Keratinocyte (primary cell): ENCODE results near the gene IRF8. TPM values are rescaled to one million over a fixed set of nuclear protein-coding genes. Genes with fewer than 3 reads are reported as not detected.

ENCODE experiments used
- DNase-seq: peaks from one replicate; pipeline ENCODE4 v3.0.0-alpha.2; 2011; ENCODE audit warnings: low read depth, missing footprints, low spot score
- FAIRE-seq: peaks from 2 replicates; lab custom pipeline; 2011; peaks lifted over from hg19 to GRCh38; lab: Jason Lieb, UNC
- H2AFZ ChIP-seq: 2 replicates; pipeline ENCODE4 v1.6.0; 2012; ENCODE audit warnings: low read length, control low read depth, inconsistent platforms; ENCODE audit not compliant: control insufficient read depth
- H3K27ac ChIP-seq: 2 replicates; pipeline ENCODE4 v1.5.1; 2011; ENCODE audit warnings: low read length; ENCODE audit not compliant: control insufficient read depth, insufficient read depth
- H3K27me3 ChIP-seq: 3 replicates; pipeline ENCODE4 v1.6.0; 2011; ENCODE audit warnings: low read length; ENCODE audit not compliant: control insufficient read depth, insufficient read depth; ENCODE audit errors: extremely low read depth
- H3K36me3 ChIP-seq, 2 experiments: 2 replicates in 1 of 2; 3 replicates in 1 of 2; pipeline ENCODE4 v1.5.1; 2011; ENCODE audit warnings: low read length in 2 of 2, mild to moderate bottlenecking in 1 of 2; ENCODE audit not compliant: control insufficient read depth in 2 of 2, insufficient read depth in 2 of 2; ENCODE audit errors: extremely low read depth in 1 of 2
- H3K4me1 ChIP-seq: 3 replicates; pipeline ENCODE4 v1.5.1; 2011; ENCODE audit warnings: low read length; ENCODE audit not compliant: control insufficient read depth, insufficient read depth; ENCODE audit errors: extremely low read depth
- H3K4me2 ChIP-seq: 3 replicates; pipeline ENCODE4 v1.6.0; 2011; ENCODE audit warnings: low read depth, low read length; ENCODE audit not compliant: control insufficient read depth, insufficient read depth; ENCODE audit errors: extremely low read depth
- H3K4me3 ChIP-seq, 3 experiments: fragments of 200-600 bp in 1 of 3; sonication (generic) in 1 of 3; 2 replicates in 2 of 3; 3 replicates in 1 of 3; pipeline ENCODE4 v1.5.1; 2011 to 2016; ENCODE audit warnings: low read length in 3 of 3, mild to moderate bottlenecking in 3 of 3, control low read depth in 2 of 3, inconsistent platforms in 1 of 3, low read depth in 1 of 3, mixed read lengths in 1 of 3, mixed run types in 1 of 3, moderate library complexity in 1 of 3; ENCODE audit not compliant: control insufficient read depth in 2 of 3, insufficient read depth in 2 of 3; ENCODE audit errors: extremely low read depth in 1 of 3
- H3K79me2 ChIP-seq: 2 replicates; pipeline ENCODE4 v1.6.0; 2012; ENCODE audit warnings: low read length; ENCODE audit not compliant: control insufficient read depth, insufficient read depth
- H3K9ac ChIP-seq: 3 replicates; pipeline ENCODE4 v1.6.0; 2011; ENCODE audit warnings: low read length; ENCODE audit not compliant: control insufficient read depth, insufficient read depth; ENCODE audit errors: extremely low read depth
- H3K9me1 ChIP-seq: 3 replicates; pipeline ENCODE4 v1.6.0; 2011; ENCODE audit warnings: low read length; ENCODE audit not compliant: control insufficient read depth, insufficient read depth; ENCODE audit errors: extremely low read depth
- H3K9me3 ChIP-seq: 2 replicates; pipeline ENCODE4 v1.5.1; 2012; ENCODE audit warnings: low read depth, low read length; ENCODE audit not compliant: control insufficient read depth
- H4K20me1 ChIP-seq: 3 replicates; pipeline ENCODE4 v1.6.0; 2011; ENCODE audit warnings: low read length; ENCODE audit not compliant: control insufficient read depth, insufficient read depth; ENCODE audit errors: extremely low read depth
- EZH2 ChIP-seq: IDR thresholded peaks from one replicate; pipeline ENCODE4 v1.6.1; 2012; ENCODE audit warnings: inconsistent platforms, mild to moderate bottlenecking, low read length, moderate library complexity
- dilution Hi-C: fragments of 300-500 bp; cut with MboI; formaldehyde crosslinking; loops from one replicate; pipeline ENCODE4 v1.7.0; 2020; ENCODE audit warnings: low sequenced_read_pairs; ENCODE audit not compliant: extremely low pct_ligation_motif_present
- polyA plus RNA-seq, 5 experiments: library from polyadenylated mRNA; depleted of rRNA in 3 of 5; stranded (reverse) in 3 of 5; stranded (forward) in 1 of 5; unstranded in 1 of 5; fragments of >200 nt; gene quantifications; 1 replicate in 1 of 5; 2 replicates in 3 of 5; 3 replicates in 1 of 5; pipeline versions ENCODE4 v1.2.1 to v1.2.3, GENCODE V29; 2011 to 2012; ENCODE audit warnings: missing spikeins in 2 of 5, low read depth in 1 of 5, low replicate concordance in 1 of 5
- TF ChIP-seq, protein P1 (sequence below), 3 experiments: IDR thresholded peaks in 1 of 3; conservative IDR thresholded peaks in 1 of 3; optimal IDR thresholded peaks in 1 of 3; 2 replicates in 2 of 3; 3 replicates in 1 of 3; pipeline versions ENCODE3 to v1.5.1; 2011; ENCODE audit warnings: low read length in 3 of 3, mild to moderate bottlenecking in 3 of 3, moderate library complexity in 2 of 3, control low read depth in 1 of 3, inconsistent platforms in 1 of 3; ENCODE audit not compliant: insufficient read depth in 2 of 3; ENCODE audit errors: extremely low read depth in 1 of 3

Gene IRF8
- polyA plus RNA-seq, 1 donor (not counting 4 experiments of a cell fraction or from before 2014, with no cell fraction given), result not detected

DNA sequence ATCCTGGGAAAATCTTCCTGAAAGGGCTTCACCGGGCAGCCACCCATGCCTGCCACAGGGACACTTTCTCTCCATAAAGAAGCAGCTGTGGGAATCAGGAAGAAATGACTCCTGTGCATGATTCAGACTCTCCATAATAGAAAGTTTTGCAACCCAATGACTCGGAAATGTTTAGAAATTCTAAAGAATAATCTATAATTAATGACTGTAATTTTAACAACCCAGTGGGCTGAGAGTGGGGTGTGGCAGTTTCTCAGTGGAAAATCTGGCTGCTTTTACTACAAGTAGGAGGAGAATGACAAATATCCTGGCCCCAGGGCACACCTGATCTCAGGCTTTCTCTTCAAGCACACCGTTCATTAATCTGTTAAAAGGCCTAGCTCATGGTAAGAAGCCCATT lies 25.7 kb downstream of the IRF8 start:
- H3K4me3 ChIP-seq, result no peak overlapping the region
- H3K36me3 ChIP-seq, result no peaks in the 10 kb centered on the region
- DNase-seq (peak; percentile 4), FAIRE-seq (no peak)
- peaks cover 3% of the 10 kb centered on the region for H3K27me3 ChIP-seq
- no peak for TF ChIP-seq EZH2
- TF ChIP-seq, protein P1, sequence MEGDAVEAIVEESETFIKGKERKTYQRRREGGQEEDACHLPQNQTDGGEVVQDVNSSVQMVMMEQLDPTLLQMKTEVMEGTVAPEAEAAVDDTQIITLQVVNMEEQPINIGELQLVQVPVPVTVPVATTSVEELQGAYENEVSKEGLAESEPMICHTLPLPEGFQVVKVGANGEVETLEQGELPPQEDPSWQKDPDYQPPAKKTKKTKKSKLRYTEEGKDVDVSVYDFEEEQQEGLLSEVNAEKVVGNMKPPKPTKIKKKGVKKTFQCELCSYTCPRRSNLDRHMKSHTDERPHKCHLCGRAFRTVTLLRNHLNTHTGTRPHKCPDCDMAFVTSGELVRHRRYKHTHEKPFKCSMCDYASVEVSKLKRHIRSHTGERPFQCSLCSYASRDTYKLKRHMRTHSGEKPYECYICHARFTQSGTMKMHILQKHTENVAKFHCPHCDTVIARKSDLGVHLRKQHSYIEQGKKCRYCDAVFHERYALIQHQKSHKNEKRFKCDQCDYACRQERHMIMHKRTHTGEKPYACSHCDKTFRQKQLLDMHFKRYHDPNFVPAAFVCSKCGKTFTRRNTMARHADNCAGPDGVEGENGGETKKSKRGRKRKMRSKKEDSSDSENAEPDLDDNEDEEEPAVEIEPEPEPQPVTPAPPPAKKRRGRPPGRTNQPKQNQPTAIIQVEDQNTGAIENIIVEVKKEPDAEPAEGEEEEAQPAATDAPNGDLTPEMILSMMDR (optimal IDR thresholded peaks at IDR 0.05 in 1 of 3, IDR thresholded peaks at IDR 0.05 in 1 of 3, conservative IDR thresholded peaks at IDR 0.05 in 1 of 3; ENCODE audit: extremely low read depth in 1 of 3, insufficient read depth in 2 of 3, low read length in 3 of 3), result no peak
- H3K79me2 ChIP-seq, result no peaks in the 10 kb centered on the region
- no peak overlapping the region for H3K9ac ChIP-seq
- no peaks in the 10 kb centered on the region for H4K20me1 ChIP-seq
- H3K27ac ChIP-seq, result no peak overlapping the region
- H3K9me3 ChIP-seq, result no peaks in the 10 kb centered on the region
- no peak overlapping the region for H3K4me2 ChIP-seq
- no peak overlapping the region for H2AFZ ChIP-seq
- H3K4me1 ChIP-seq, result peaks cover 5% of the 10 kb centered on the region
- dilution Hi-C loops, result no loop called here
- H3K9me1 ChIP-seq, result no peaks in the 10 kb centered on the region

DNA sequence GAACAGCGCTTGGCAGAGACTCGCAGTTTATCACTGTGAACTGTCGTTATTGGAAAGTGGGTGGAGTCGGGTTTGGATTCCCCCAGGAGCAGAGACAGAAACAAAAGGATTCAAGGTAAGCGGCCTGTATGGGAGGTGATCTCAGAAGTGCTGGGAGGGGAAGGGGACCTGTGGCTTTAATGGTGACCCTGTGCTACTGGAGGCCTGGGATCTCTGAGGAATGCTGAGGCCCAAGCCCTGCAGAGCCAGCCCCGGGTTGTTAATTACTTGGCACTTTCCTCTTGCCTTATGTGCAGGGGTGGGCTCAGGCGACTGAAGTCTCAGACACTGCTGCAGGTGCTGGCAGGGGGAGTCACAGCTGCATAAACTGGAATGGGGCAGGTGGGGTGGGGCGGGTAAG lies 27.4 kb downstream of the IRF8 start:
- DNase-seq (no peak), FAIRE-seq (no peak)
- dilution Hi-C loops, result no loop called here
- Histone ChIP-seq H3K4me1 (peaks cover 5% of the 10 kb centered on the region), H3K9me3 (no peaks in the 10 kb centered on the region), H3K9ac (no peak overlapping the region), H2AFZ (no peak overlapping the region), H3K4me2 (no peak overlapping the region), H3K27ac (no peak overlapping the region), H3K27me3 (peaks cover 3% of the 10 kb centered on the region), H3K9me1 (no peaks in the 10 kb centered on the region), H4K20me1 (no peaks in the 10 kb centered on the region), H3K36me3 (no peaks in the 10 kb centered on the region), H3K79me2 (no peaks in the 10 kb centered on the region), H3K4me3 (no peak overlapping the region)
- TF ChIP-seq, protein P1 (optimal IDR thresholded peaks at IDR 0.05 in 1 of 3, IDR thresholded peaks at IDR 0.05 in 1 of 3, conservative IDR thresholded peaks at IDR 0.05 in 1 of 3; ENCODE audit: extremely low read depth in 1 of 3, insufficient read depth in 2 of 3, low read length in 3 of 3), result no peak
- no peak for TF ChIP-seq EZH2
